Measurements from ENCODE around the gene TGFBR1. TPM values are rescaled to one million over a fixed set of nuclear protein-coding genes. Genes with fewer than 3 reads are reported as not detected.

The TGFBR1 gene
- total and polyA plus RNA-seq, 7 donors, result 5.3 to 25.7 (median 18.3) TPM

- Histone ChIP-seq H3K4me3 (no peak overlapping the region), H3K4me1 (no peaks in the 10 kb centered on the region)
- peak in 1 of 4 donors; percentile 34 for ATAC-seq
Observed at GRCh38 chr9:99057665-99058625, 47.0 kb upstream of the TGFBR1 start.

GRCh38 chr9:99058964-99059921 lies 45.7 kb upstream of the TGFBR1 start:
- TF ChIP-seq CTCF (IDR thresholded peaks at IDR 0.05), result no peak
- peak in 3 of 4 donors; percentile 61 to 78 (median 76) for ATAC-seq
- H3K4me1 ChIP-seq, result no peaks in the 10 kb centered on the region
- intact Hi-C loops (cut with DNase I), result no loop called here
- no peak overlapping the region for H3K4me3 ChIP-seq
- peak overlapping the region; percentile 51 for H3K27ac ChIP-seq
- WGBS, 3 donors, result 72 to 76% (median 75%) methylated on average over 8 of the region's 8 CpGs
- H3K9me3 ChIP-seq, result no peaks in the 10 kb centered on the region
- peaks cover 2 to 6% of the 10 kb centered on the region in 2 donors for H3K36me3 ChIP-seq (ENCODE audit: insufficient read depth in 1 of 2, low read depth in 1 of 2)
- no peak for DNase-seq
- no peaks in the 10 kb centered on the region for H3K27me3 ChIP-seq (ENCODE audit: insufficient read depth in 3 of 3, low read length in 2 of 3)

More at GRCh38 chr9:99057665-99058625, 47.0 kb upstream of the TGFBR1 start:
- WGBS, 3 donors, result 75 to 84% (median 79%) methylated on average over 7 of the region's 7 CpGs
- intact Hi-C loops (cut with DNase I), result no loop called here
- DNase-seq, result no peak
- Histone ChIP-seq H3K9me3 (no peaks in the 10 kb centered on the region), H3K27ac (no peak overlapping the region), H3K27me3 (ENCODE audit: insufficient read depth in 3 of 3, low read length in 2 of 3) (no peaks in the 10 kb centered on the region), H3K36me3 (ENCODE audit: insufficient read depth in 1 of 2, low read depth in 1 of 2) (peaks cover 2 to 10% of the 10 kb centered on the region in 2 donors)
- no peak for TF ChIP-seq CTCF (IDR thresholded peaks at IDR 0.05)

GRCh38 chr9:99060621-99061020 lies 44.3 kb upstream of the TGFBR1 start:
- WGBS, 3 donors, result 85 to 91% (median 86%) methylated on average over 2 of the region's 2 CpGs
- ATAC-seq (no peak), DNase-seq (no peak)
- intact Hi-C loops (cut with DNase I), result no loop called here
- H3K27ac ChIP-seq, result no peak overlapping the region
- H3K4me1 ChIP-seq, result no peaks in the 10 kb centered on the region
- no peak overlapping the region for H3K4me3 ChIP-seq
- H3K27me3 ChIP-seq (ENCODE audit: insufficient read depth in 3 of 3, low read length in 2 of 3), result no peaks in the 10 kb centered on the region
- H3K9me3 ChIP-seq, result no peaks in the 10 kb centered on the region
- H3K36me3 ChIP-seq (ENCODE audit: insufficient read depth in 1 of 2, low read depth in 1 of 2), result peaks cover under 1 to 6% of the 10 kb centered on the region in 2 donors
- TF ChIP-seq CTCF (IDR thresholded peaks at IDR 0.05), result no peak

- ATAC-seq (no peak), DNase-seq (no peak)
- 93 to 96% (median 95%) methylated on average over 1 of the region's 1 CpG for WGBS, 3 donors
- Histone ChIP-seq H3K27ac (no peak overlapping the region), H3K4me1 (no peaks in the 10 kb centered on the region), H3K4me3 (no peak overlapping the region), H3K9me3 (no peaks in the 10 kb centered on the region), H3K36me3 (ENCODE audit: insufficient read depth in 1 of 2, low read depth in 1 of 2) (peaks cover 0 to 10% of the 10 kb centered on the region in 2 donors), H3K27me3 (ENCODE audit: insufficient read depth in 3 of 3, low read length in 2 of 3) (no peaks in the 10 kb centered on the region)
- no peak for TF ChIP-seq CTCF (IDR thresholded peaks at IDR 0.05)
- intact Hi-C loops (cut with DNase I), result no loop called here
Observed at GRCh38 chr9:99062549-99062948, 42.4 kb upstream of the TGFBR1 start.
